Measurements from ENCODE around the gene MEIOB.
"Not testable (repeated sequence)": the region's sequence is repeated elsewhere in the genome, so short reads cannot be mapped to it uniquely, and the experiment has no call there.

The MEIOB gene

DNA sequence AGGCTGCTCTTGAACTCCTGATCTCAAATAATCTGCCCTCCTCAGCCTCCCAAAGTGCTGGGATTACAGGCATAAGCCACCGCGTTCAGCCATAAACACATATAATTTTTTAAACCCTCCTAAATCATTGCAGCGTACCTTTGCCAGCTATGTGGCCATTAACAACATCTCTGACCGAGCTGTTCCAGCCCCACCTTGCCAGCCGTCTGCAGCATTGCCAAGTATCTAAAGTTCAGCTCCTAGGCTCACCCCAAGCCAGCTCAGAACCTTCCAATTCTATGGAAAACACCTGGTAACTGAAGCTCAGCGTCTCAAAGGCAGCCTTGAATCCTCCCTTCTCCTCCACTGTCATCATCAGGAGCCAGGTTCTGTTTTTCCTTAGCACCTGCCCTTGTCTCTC, 5.1 kb upstream of the MEIOB start:
- DNase-seq = no peak

DNA sequence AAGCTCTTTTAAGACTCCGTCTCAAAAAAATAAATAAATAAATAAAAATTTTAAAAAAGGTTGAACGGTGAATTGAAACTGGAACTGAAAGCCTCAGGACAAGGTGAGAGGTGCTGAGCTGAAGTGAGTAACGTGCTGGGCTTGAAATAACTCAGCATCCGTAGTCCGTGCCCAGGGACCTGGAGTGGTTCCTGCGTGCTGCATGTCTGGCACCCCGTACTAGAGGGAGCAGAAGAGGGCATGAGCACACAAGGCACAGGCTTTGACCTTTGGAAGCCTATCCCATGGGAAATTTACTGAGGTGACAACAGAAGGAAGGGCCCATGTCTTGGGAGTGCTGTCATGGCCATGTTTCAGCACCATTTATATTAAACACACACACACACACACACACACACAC, 4.5 kb upstream of the MEIOB start:
- no peak for DNase-seq

DNA sequence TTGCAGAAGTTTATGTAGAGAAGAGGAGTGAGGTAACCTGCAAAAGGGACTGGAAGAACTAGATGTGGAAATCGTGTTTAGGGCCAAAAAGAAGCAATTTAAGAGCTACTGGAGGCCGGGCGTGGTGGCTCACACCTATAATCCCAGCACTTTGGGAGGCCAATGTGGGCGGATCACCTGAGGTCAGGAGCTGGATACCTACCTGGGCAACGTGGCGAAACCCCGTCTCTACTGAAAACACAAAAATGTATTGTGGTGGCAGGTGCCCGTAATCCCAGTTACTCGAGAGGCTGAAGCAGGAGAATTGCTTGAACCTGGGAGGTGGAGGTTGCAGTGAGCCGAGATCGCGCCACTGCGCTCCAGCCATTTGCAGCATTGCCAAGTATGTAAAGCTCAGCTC, 4.1 kb upstream of the MEIOB start:
- not testable (repeated sequence) for DNase-seq

DNA sequence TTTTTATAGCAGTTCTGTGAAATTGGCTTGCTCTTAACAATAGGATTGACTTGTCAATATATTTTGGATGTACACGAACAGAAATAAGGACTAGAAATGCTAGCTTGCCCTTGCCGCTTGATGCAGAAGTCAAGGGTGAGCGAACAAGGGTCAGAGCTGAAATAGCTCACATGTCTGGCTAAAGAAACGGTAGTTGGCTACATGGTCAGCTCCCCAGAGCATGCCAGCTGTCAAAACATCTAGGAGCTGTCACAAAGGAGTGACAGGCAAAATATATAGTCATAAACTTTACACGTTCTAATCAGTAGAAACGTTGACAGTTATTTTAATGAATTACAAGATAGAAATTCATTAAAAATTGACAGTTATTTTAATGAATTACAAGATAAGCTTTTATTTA, 2.9 kb upstream of the MEIOB start:
- no peak for DNase-seq

DNA sequence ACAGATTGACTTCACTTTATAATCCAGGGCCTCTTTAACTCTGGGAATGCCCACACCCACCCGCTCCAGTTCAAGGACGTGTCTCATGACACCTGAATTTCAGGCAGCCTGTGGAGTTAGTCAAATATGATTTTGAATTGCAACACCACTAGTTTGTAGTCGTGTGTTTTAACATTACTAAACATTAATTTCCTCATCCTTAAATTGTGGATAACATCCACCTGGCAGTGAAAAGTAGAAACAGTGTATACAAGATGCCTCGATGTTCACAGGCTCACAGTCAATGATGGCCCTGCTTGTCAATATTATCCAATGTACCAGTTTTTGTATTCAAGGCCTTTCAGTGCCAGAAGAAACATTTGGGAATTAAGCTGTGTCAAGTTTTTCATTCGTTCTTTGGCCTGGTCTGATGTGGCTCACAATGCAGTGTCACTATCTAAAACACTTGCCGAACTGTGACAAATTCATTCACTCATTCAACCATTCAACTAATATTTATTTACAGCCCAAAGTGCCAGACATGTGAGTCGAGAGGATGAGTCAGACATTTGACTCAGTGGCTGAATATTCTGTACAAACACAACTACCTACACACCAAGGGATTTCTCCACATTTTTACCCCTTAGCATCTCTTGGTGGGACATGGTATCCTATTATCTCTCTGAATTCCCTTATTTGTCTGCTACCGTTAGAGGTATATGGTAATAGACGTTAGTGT, 1.4 kb downstream of the MEIOB start:
- DNase-seq = no peak

DNA sequence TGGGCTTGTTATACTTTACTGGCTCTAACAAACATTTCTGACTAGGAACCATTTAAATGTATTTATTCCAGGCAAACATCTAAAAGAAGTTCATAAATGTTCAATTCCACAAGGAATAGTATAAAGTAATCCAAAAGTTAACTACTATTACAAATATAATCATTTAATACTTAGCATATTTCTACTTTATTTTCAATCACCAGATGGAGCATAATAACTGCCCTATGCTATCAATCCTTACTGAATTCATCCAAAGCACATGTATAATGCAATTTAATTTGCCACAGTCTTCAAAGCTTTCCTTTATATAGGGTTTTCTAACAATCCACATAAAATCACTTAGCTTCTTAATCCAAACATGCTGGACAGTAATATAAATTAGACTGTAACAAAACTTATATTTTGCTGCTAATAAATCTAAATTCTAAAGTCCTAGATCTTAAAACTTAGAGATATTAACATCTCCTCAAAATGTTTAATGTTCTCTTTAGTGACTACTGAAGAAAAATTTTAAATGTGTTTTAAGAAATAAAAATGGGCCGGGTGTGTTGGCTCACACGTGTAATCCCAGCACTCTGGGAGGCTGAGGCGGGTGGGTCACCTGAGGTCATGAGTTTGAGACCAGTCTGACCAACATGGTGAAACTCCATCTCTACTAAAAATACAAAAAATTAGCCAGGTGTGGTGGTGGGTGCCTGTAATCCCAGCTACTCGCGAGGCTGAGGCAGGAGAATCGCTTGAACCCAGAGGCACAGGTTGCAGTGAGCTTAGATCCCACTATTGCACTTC, 5.9 kb downstream of the MEIOB start:
- DNase-seq = no peak

DNA sequence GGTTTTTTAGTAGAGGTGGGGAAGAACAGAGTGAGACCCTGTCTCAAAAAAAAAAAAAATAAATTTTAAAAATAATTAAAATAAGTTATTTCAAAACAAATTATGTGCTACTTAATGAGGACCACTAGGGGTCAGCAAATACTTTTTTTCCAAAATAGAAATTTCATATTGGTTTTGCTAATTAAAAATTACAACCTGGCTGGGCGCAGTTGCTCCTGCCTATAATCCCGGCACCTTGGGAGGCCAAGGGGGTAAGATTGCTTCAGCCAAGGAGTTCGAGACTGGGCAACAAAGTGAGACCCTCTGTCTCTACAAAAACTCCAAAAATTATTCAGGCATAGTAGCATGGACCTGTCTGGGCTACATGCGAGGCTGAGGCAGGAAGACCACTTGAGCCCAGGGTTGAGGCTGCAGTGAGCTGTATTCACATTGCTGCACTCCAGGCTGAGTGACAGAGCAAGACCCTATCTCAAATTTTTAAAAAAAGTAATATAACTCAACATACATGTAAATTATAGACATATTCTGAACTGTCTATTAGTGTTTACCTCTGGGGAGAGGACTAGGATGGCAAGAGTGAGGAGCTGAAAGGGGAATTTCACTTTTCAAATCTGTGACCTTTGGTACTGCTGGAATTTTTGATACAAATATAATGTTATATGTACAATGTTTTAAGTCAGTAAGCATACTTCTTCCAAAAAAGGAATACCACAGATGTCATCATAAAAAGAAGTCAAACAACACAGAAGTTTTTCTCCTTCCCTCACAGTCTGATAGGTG, 8.1 kb downstream of the MEIOB start:
- DNase-seq = peak; percentile 61

DNA sequence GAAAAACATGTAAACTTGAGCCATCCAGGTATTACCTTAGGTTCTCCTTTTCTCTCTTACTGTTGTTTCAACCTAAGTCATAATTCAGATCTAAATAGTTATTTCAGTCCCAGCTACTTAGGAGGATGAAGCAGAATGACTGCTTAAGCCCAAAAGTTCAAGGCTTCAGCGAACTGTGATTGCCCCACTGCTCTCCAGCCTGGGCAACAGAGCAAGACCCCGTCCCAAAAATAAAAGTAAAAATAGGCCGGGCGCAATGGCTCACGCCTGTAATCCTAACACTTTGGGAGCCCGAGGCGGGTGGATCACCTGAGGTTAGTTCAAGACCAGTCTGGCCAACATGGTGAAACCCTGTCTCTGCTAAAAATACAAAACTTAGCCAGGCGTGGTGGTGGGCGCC, 9.6 kb downstream of the MEIOB start:
- DNase-seq = no peak

DNA sequence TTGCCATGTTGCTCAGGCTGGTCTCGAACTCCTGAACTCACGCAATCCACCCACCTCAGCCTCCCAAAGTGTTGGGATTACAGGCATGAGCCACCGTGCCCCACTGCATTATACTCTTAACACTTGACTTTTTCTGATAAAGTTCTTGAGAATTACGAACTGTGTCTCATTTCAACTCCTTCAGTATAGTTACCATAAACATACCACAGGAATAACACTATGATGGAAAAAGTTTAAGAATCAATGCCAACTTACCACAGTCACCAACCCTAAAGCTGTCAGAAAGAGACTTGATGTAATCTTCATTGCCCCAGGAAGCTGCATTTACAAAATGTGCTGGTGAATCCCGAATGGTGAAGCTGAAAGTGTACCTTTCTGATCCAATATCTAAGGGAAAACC, 10.2 kb downstream of the MEIOB start:
- no peak for DNase-seq

DNA sequence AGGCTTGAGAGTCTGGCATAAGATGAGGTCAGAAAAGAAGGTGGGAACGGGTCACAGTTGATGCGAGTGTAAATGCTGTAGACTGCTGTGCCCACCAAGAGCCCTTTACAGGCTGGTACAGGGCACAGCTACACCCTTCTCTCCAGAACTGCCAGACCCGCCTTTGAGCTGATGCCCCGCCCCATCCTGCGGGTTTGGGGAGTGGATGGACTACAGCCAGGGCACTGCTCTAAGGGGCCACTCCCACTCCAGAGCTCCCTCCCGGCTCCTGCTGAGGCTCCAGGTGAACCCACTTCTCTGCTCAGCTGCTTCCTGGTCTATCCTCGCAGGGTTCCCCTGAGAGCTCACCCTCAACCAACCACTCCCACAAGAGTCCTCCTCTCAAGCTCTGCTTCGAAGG, 12.3 kb downstream of the MEIOB start:
- DNase-seq = no peak

DNA sequence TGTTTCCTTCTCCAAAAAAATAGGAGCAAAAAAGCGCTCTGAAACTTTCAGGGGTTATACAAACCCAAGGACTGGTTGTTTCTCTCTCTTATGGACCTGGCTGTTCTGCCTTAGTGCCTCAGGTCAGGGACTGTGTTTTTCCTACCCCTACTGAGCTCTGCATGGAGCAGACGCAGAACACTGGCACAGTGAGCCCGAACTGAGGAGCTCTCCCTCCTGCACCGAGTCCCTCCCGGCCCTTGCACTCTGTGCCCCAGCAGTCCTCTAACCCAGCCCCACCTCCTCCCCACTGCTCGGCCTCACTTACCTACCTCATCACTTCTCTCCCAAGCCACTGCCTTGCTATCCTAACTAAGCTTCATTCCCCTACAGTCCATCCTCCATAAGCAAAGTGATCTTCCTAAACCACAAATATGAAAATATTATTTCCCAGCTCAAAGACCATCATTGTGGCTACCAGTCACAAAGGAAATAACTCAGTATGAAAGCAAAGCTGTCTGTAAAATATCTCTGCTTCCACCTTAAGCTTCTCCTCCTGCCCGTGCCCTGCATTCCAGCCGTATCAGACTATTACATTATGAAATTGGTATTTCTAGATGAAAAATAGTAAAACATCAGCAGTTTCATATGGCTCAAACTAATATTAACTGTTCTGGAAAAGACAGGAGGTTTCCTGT, 13.6 kb downstream of the MEIOB start:
- no peak for DNase-seq

DNA sequence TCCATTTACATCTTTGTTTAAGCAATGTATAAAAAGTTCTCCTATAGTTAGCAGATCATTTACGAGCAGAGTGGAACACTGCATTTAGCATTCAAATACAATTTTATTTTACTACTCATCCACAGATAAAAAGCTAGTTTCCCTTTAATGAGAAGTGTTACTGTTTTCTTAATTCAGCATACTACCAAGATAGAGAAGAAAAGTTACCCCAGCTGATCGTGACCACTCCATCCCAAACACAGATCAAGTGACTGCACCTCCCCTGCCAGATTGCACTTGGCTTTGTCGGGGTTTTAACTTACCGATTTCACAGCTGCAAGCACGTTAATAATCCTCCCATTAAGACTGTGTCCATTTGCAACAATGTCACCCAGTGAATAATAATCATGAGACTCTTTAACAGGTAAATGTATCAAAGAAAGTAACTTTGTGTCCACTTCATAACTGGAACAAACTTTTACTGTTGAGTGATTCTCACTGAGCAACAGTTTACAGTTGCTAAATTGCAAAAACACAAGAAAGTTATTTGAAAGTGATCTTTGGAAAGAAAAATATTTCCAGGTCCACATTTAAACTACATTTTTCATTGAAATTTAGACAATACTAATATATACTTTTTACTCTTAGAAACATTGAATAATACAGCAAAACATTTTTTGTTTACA, 14.4 kb downstream of the MEIOB start:
- no peak for DNase-seq

DNA sequence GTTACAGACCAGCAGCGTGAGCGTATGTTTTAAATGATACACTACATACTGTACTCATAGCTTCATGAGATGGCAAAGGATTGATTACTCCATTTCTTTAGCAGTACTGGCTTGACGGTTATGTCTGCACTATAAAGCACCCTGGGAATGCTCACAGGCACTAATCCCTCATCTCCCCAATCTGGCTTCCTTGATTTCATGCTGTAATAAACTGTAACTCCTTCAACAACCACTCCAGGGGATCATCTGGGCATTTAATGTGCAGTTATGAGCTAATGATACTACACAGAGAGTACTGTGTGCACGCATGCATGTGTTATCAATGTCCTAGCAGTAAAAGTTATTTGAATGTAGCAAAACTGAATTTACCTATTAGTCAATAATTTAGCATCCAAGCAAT, 20.2 kb downstream of the MEIOB start:
- no peak for DNase-seq

DNA sequence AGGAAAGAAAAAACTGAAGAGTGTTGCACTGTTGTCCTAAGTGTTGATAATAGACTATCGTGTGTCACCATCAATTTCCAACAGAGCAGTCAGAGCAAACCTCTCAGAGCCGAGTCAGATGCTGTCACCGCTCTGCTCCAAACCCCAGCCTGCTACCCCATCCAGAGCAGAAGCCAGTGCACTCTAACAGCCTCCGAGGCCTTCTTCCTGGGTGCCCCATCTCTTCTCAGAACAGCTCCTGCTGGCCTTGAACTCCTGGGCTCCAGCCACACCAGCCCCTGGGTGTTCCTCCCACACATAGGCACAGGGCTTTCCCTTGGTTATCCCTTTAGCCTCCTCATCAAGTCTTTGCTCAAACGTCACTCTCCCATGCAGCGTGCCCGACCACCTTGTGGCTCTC, 21.0 kb downstream of the MEIOB start:
- DNase-seq = no peak

DNA sequence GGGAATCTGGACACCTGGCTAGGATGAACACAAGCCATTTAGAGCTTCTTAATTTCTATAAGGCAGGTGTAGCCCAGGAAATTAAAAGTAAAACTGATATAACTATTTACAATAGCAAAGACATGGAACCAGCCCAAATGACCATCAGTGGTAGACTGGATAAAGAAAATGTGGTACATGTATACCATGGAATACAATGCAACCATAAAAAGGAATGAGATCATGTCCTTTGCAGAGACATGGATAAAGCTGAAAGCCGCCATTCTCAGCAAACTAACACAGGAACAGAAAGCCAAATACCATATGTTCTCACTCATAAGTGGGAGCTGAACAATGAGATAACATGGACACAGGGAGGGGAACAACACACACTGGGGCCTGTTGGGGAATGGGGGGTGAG, 25.5 kb downstream of the MEIOB start:
- DNase-seq = no peak

DNA sequence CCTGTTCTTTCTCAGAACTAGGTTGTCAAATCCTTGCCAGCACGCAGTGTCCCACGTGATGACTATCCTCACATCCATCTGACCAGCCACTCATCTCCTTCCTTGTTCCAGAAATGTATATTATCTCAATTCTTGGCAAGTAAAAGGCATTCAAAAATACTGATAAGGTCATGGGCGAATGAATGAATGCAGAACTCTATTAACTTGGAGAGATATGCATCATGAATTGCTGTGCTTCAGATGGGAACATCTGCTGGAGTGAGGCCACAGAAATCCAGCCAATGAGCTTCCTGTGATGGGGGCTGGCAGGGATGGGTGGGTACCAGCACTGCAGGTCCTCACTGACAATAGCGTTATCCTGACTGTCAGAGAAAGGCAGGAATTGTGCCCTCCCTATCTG, 26.0 kb downstream of the MEIOB start:
- DNase-seq = no peak

DNA sequence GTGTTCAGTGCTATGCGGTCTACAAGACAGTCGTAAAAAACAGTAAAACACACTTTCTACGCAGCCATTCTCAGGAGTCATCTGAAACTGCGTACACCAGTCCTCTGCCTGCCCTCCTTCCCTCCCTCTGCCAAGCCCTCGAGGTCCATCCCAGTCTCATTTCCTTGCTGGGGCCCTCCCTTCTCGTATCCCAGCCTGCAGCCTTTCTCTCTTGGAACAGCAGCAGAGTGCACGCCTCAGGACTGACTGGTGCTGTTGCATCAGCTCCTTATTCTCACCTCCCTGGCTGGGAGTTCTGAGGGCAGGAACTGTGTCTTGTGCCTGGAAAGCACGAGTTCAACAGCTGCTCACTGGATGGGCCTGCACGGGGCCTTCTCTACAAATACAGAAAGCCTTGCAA, 32.4 kb downstream of the MEIOB start:
- DNase-seq = no peak

DNA sequence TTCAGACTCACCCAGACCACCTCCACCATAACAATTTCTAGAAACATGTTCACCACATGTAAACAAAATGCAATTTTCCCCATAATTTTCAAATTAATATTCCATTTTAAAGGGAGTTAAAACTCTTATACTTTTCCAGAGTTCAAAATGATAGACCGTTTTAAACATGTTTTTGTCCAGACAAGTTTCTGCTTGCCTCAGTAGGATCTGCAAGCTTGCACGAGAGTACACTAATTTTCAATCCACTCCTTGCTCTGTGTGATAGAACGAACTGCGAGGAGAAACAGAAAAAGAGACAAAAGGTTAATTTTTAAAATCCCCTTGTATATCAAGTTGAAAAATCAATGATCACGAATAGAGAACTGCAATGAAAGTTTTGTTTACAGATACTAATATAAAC, 37.9 kb downstream of the MEIOB start:
- DNase-seq = no peak

DNA sequence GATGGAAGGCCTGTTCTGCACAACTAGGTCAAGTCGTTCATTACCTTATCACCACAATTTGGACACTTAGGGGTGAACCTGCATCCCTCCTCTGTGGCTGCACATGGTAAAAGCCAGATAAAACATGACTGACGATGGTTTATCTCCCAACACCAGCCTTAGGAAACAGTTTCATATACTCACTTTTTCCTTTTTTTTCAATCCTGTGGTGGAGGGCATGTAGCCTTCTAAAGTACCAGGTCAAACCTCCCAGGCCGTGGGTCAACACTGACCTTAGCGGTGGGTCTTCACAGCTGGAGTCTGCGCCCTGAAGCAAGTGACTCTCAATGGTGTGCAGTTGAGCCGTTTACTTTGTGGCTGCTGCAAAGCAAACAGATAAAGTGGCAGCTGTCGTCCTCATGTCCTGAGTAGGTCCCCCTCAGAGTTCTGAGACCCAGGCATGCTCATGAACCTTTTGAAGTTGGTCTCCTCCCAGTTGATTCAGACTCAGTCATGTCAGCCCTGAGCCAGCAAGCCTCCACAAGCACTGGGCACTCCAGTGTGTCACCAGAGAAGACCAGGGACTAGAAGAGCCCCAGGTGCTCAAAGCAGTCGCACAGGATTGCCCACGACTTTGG, 39.0 kb downstream of the MEIOB start:
- no peak for DNase-seq

DNA sequence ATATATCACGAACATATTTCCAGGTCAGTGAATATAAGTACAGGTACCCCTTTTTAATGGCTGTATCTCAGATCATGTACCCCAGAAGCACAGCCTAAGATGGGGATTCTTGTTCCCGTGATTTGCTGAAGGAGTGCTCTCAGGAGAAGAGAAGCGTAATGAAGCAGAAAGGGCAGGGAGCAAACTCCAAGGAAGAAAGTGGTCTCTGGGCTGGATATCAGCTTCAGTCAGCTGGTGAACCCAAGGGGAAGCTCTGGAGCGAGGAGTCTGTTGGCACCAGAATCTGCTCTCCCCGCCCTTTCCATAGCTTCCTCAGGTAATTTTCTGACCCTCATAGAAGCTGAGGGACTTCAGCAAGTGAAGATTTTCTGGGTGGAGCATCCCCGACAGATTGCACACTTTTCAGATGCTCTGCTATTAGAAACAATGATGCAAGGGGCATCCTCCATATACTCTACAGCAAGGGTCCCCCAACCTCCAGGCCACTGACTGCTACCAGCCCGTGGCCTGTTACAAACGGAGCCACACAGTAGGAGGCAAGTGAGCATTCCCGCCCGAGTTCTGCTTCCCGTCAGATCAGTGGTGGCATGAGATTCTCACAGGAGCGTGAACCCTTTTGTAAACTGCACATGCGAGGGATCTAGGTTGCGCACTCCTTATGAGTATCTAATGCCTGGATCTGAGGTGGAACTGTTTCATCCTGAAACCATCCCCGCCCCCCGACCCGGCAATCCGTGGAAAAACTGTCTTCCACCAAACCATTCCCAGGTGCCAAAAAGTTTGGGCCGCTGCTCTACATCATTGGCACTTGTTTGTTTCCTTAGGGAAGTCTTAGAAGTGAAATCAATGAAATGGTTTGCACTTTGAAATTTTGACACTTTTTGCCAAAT, 40.5 kb downstream of the MEIOB start:
- no peak for DNase-seq

DNA sequence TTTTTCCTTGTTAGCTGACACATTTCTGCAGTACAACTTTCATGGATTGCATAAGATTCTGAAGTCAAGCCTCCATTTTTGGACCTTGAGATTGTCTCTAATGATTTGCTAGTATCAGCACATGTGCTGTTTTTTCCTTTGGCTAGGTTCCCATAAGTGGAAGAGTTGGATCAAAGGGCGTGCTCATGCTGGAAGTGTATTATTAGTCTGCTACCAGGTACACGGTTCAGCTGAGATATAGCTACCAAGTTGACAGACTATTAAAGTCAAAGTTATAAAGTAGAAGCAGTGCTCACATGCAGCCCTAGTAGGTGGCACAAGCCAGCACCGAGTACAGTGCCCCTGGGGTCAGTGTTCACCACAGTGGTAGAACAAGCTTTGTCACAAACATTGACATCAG, 41.8 kb downstream of the MEIOB start:
- DNase-seq = no peak
